ENCODE data around the gene FAM124A.

The FAM124A gene

GRCh38 chr13:51243832-51244231, 21.6 kb downstream of the FAM124A start:
- DNase-seq (ENCODE audit: low read depth), result no peak

- no peak for DNase-seq (ENCODE audit: low read depth)
Observed at GRCh38 chr13:51244637-51245405, 22.6 kb downstream of the FAM124A start.

GRCh38 chr13:51245583-51245982, 23.4 kb downstream of the FAM124A start:
- DNase-seq (ENCODE audit: low read depth), result no peak

- no peak for DNase-seq (ENCODE audit: low read depth)
Observed at GRCh38 chr13:51246025-51246417, 23.8 kb downstream of the FAM124A start.

- no peak for DNase-seq (ENCODE audit: low read depth)
Observed at GRCh38 chr13:51246418-51247277, 24.4 kb downstream of the FAM124A start.

GRCh38 chr13:51249255-51249654, 27.1 kb downstream of the FAM124A start:
- DNase-seq (ENCODE audit: low read depth), result no peak

- DNase-seq (ENCODE audit: low read depth), result no peak
Observed at GRCh38 chr13:51249770-51250741, 27.9 kb downstream of the FAM124A start.

GRCh38 chr13:51251480-51251879, 29.3 kb downstream of the FAM124A start:
- no peak for DNase-seq (ENCODE audit: low read depth)

GRCh38 chr13:51252954-51253532, 30.8 kb downstream of the FAM124A start:
- no peak for DNase-seq (ENCODE audit: low read depth)

- DNase-seq (ENCODE audit: low read depth), result no peak
Observed at GRCh38 chr13:51255556-51255955, 33.4 kb downstream of the FAM124A start.

GRCh38 chr13:51257187-51257586, 35.0 kb downstream of the FAM124A start:
- DNase-seq (ENCODE audit: low read depth), result no peak

GRCh38 chr13:51258612-51259548, 36.7 kb downstream of the FAM124A start:
- DNase-seq (ENCODE audit: low read depth), result no peak

- no peak for DNase-seq (ENCODE audit: low read depth)
Observed at GRCh38 chr13:51260154-51260553, 38.0 kb downstream of the FAM124A start.

- DNase-seq (ENCODE audit: low read depth), result no peak
Observed at GRCh38 chr13:51261610-51262249, 39.5 kb downstream of the FAM124A start.

GRCh38 chr13:51262501-51263211, 40.5 kb downstream of the FAM124A start:
- DNase-seq (ENCODE audit: low read depth), result no peak

GRCh38 chr13:51266642-51267041, 44.4 kb downstream of the FAM124A start:
- DNase-seq (ENCODE audit: low read depth), result no peak

- DNase-seq (ENCODE audit: low read depth), result no peak
Observed at GRCh38 chr13:51267622-51268021, 45.4 kb downstream of the FAM124A start.

GRCh38 chr13:51269039-51269438, 46.8 kb downstream of the FAM124A start:
- DNase-seq (ENCODE audit: low read depth), result no peak

Measured in stimulated activated CD8-positive, alpha-beta memory T cell treated with anti-CD3 and anti-CD28 coated beads, Interleukin-12 subunit alpha, Interleukin-12 subunit beta, amount 100 ng/mL, for 1 hour (primary cell).